HUES64 (cell line): ENCODE data around the gene ANK3.

Experiments used
- H3K27ac ChIP-seq: 2 replicates; pipeline ENCODE4 v1.7.0; 2013; ENCODE audit warnings: low read depth, low read length, inconsistent platforms
- H3K27me3 ChIP-seq: 2 replicates; pipeline ENCODE4 v1.6.1; 2013; ENCODE audit warnings: mild to moderate bottlenecking, low read length; ENCODE audit not compliant: insufficient read depth
- H3K36me3 ChIP-seq: 2 replicates; pipeline ENCODE4 v1.6.1; 2013; ENCODE audit warnings: mild to moderate bottlenecking, low read length; ENCODE audit not compliant: insufficient read depth
- H3K4me1 ChIP-seq: 2 replicates; pipeline ENCODE4 v1.6.1; 2013; ENCODE audit warnings: mild to moderate bottlenecking, low read length, moderate library complexity; ENCODE audit not compliant: insufficient read depth
- H3K4me3 ChIP-seq: 2 replicates; pipeline ENCODE4 v1.5.1; 2013; ENCODE audit warnings: mild to moderate bottlenecking, low read length, moderate library complexity
- H3K9ac ChIP-seq: 2 replicates; pipeline ENCODE4 v1.6.1; 2013; ENCODE audit warnings: mild to moderate bottlenecking, low read depth, low read length
- H3K9me3 ChIP-seq: 2 replicates; pipeline ENCODE4 v1.6.1; 2013; ENCODE audit warnings: low read depth, low read length; ENCODE audit not compliant: insufficient read depth
- WGBS: fragments of 150-250, 120-280 bp; methylation state at CpG from one replicate; pipeline ENCODE4 v1.1.7; 2013; ENCODE audit warnings: missing lambda C conversion rate; 5-methylcytosine and 5-hydroxymethylcytosine counted together

Gene ANK3

GRCh38 chr10:60212195-60212594 is 177.5 kb downstream of the ANK3 start:
- Histone ChIP-seq H3K27me3 (no peaks in the 10 kb centered on the region), H3K4me3 (no peak overlapping the region), H3K4me1 (peaks cover 13% of the 10 kb centered on the region; the same call in 1 of the 2 replicates), H3K27ac (no peak overlapping the region), H3K9me3 (no peaks in the 10 kb centered on the region), H3K36me3 (no peaks in the 10 kb centered on the region), H3K9ac (no peak overlapping the region)
- WGBS: 80% methylated on average over 1 of the region's 1 CpG

GRCh38 chr10:60209874-60210570 is 179.7 kb downstream of the ANK3 start:
- Histone ChIP-seq H3K4me1 (peaks cover 13% of the 10 kb centered on the region; the same call in 1 of the 2 replicates), H3K27me3 (no peaks in the 10 kb centered on the region), H3K9ac (no peak overlapping the region), H3K27ac (no peak overlapping the region), H3K9me3 (no peaks in the 10 kb centered on the region), H3K4me3 (no peak overlapping the region), H3K36me3 (no peaks in the 10 kb centered on the region)
- WGBS: 68% methylated on average over 7 of the region's 7 CpGs

DNA sequence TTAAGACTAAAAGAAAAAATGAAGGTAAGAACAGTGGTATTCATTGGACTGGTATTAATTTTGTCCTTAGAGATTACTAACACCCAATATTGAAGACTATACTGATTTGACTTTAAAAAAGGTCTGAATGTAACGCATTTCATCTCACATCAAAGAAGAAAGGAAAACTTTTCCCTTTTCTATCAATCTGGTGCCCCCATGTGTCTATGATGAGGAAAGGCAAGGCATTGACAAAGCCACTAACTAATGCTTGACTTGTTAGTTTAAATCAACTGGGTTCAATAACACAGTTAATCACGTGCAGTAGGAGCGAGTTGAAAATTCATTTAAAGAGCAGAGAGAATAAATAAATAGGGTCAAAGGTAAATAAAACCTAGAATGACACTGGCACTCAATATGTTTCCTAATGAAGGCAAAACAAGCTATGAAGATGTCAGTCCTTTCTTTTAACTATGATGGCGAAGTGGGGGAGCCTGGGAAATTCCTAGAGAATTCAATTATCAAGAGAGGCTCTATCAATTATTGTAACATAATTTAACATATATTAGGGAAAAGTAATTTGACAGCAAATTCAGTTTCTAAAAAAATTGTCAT is 180.9 kb downstream of the ANK3 start:
- no peak overlapping the region for H3K4me3 ChIP-seq
- no peaks in the 10 kb centered on the region for H3K9me3 ChIP-seq
- no peaks in the 10 kb centered on the region for H3K36me3 ChIP-seq
- H3K9ac ChIP-seq: no peak overlapping the region
- H3K27ac ChIP-seq: no peak overlapping the region
- no peaks in the 10 kb centered on the region for H3K27me3 ChIP-seq
- H3K4me1 ChIP-seq: peaks cover 13% of the 10 kb centered on the region; the same call in 1 of the 2 replicates
- WGBS: 30% methylated on average over 3 of the region's 4 CpGs

DNA sequence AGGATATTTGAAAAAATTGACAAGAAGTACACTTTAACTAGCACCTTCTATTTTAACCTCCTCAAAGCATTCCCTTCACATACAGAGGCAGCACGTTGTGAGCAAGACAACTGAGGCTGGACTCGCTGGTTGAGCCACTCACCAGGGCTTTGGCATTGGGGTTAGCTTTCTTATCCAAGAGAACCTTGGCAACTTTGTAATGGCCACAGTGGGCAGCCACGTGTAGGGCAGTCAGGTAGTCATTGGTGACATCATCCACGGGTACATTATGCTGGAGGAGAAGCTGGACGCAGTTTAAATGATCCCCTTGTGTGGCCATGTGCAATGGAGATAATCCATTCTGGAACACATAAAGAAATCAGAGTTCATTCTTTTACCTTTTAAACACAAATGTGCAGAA is 181.8 kb downstream of the ANK3 start:
- WGBS: 89% methylated on average over 5 of the region's 5 CpGs
- Histone ChIP-seq H3K9me3 (no peaks in the 10 kb centered on the region), H3K27ac (no peak overlapping the region), H3K4me1 (peaks cover 13% of the 10 kb centered on the region; the same call in 1 of the 2 replicates), H3K4me3 (no peak overlapping the region), H3K27me3 (no peaks in the 10 kb centered on the region), H3K36me3 (no peaks in the 10 kb centered on the region), H3K9ac (no peak overlapping the region)

DNA sequence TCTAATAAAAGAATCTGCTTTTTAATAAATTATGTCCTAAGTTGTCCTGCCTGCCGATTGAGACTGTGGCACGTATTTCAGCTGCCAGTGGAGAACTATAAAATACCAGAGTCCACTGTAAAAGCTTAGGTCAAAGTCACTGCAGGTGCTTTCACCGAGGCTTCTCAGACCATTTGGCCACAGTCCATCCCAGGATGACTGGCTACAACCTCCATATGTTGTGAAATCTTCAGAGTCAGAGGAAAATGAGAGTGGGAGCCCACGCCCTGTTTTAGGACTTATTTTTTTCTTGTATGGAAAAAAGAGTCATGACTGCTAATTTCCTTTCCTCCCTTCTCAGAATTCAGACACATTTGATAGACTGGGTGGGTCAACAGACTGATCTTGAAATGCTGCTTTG is 182.9 kb downstream of the ANK3 start:
- Histone ChIP-seq H3K27me3 (no peaks in the 10 kb centered on the region), H3K4me1 (peaks cover 13% of the 10 kb centered on the region; the same call in 1 of the 2 replicates), H3K27ac (no peak overlapping the region), H3K36me3 (no peaks in the 10 kb centered on the region), H3K9ac (no peak overlapping the region), H3K4me3 (no peak overlapping the region), H3K9me3 (no peaks in the 10 kb centered on the region)
- WGBS: 95% methylated on average over 3 of the region's 4 CpGs

DNA sequence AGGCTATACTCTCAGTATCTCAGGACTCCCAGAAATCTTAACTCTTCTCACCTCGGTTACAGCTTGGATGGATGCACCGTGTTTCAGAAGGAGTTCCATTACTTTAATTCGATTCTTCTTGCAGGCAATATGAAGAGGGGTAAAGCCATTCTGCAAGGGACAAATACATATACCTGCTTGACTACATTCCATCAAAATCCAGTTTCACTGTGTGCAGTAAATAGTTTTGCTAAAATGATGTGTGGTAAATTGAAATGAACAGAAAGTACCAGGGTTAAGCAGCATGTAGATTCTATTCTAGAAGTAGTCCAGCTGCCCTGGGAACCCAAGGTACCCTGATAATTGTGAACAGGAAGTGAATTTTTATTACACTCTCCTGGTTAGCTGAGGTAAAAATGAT is 183.9 kb downstream of the ANK3 start:
- no peaks in the 10 kb centered on the region for H3K36me3 ChIP-seq
- 100% methylated on average over 3 of the region's 3 CpGs for WGBS
- H3K4me3 ChIP-seq: no peak overlapping the region
- H3K9ac ChIP-seq: no peak overlapping the region
- H3K9me3 ChIP-seq: no peaks in the 10 kb centered on the region
- no peak overlapping the region for H3K27ac ChIP-seq
- H3K4me1 ChIP-seq: peaks cover 13% of the 10 kb centered on the region; the same call in 1 of the 2 replicates
- H3K27me3 ChIP-seq: no peaks in the 10 kb centered on the region

DNA sequence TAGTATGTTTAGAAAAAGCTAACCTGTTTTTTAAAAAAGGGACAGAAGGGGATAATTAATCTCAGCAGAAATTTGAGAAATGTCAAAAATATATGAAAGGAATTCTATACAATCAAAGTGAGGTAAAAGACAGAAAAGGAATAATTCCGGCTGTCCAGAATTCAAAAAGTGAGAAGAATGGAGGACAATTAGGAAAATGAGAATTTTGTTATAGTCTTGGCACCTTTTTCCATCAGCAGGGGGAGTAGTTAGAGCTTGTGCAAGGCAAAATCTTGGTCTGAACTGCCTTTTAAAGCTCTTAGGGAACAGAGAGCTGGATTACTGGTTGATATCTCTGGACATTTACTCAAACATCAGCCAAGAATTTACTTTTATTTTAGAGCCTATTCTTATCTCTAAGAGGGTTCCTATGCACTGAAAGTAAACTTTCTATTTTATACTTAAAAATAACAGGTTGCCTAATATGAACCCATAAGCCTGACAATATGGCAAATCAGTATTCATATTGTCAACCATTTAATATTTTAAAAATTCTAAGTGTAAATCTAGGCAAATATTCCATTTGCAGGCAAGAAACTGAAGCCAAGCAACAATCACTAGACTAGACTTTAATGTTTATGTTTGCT is 185.6 kb downstream of the ANK3 start:
- Histone ChIP-seq H3K27ac (no peak overlapping the region), H3K9ac (no peak overlapping the region), H3K36me3 (no peaks in the 10 kb centered on the region), H3K4me3 (no peak overlapping the region), H3K9me3 (no peaks in the 10 kb centered on the region), H3K4me1 (no peaks in the 10 kb centered on the region), H3K27me3 (no peaks in the 10 kb centered on the region)
- 86% methylated on average over 1 of the region's 1 CpG for WGBS

DNA sequence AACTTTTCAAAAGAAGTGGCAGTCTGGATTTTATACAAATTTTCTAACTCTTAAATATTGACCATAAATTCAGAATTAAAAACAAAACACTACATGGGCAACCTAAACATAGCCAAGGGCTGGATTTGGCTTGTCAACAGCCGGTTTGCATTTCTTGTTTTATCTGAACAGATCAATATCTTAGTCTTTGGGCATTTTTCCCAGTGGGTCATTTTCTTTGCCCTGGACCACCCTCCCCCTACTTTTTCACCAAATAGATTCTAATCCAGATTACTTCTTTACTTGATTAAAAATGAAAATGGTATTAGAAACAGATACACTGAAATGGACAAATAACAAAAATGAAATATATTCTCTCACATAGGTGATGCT is 189.0 kb downstream of the ANK3 start:
- Histone ChIP-seq H3K27me3 (no peaks in the 10 kb centered on the region), H3K4me1 (no peaks in the 10 kb centered on the region), H3K36me3 (no peaks in the 10 kb centered on the region; the same call in 1 of the 2 replicates), H3K9ac (no peak overlapping the region), H3K9me3 (no peaks in the 10 kb centered on the region), H3K27ac (no peak overlapping the region), H3K4me3 (no peak overlapping the region)
- WGBS: 93% methylated on average over 1 of the region's 1 CpG

- no peaks in the 10 kb centered on the region for H3K4me1 ChIP-seq
- H3K4me3 ChIP-seq: no peak overlapping the region
- no peak overlapping the region for H3K9ac ChIP-seq
- no peaks in the 10 kb centered on the region; the same call in 1 of the 2 replicates for H3K36me3 ChIP-seq
- no peak overlapping the region for H3K27ac ChIP-seq
- no peaks in the 10 kb centered on the region for H3K9me3 ChIP-seq
- no peaks in the 10 kb centered on the region for H3K27me3 ChIP-seq
- WGBS: 94% methylated on average over 8 of the region's 8 CpGs
Observed at GRCh38 chr10:60200012-60200681, 189.5 kb downstream of the ANK3 start.

- no peak overlapping the region for H3K4me3 ChIP-seq
- H3K27me3 ChIP-seq: no peaks in the 10 kb centered on the region
- no peaks in the 10 kb centered on the region for H3K4me1 ChIP-seq
- no peaks in the 10 kb centered on the region; the same call in 1 of the 2 replicates for H3K36me3 ChIP-seq
- 74% methylated on average over 3 of the region's 3 CpGs for WGBS
- H3K9me3 ChIP-seq: no peaks in the 10 kb centered on the region
- no peak overlapping the region for H3K27ac ChIP-seq
- H3K9ac ChIP-seq: no peak overlapping the region
Observed at GRCh38 chr10:60197206-60197605, 192.5 kb downstream of the ANK3 start.

DNA sequence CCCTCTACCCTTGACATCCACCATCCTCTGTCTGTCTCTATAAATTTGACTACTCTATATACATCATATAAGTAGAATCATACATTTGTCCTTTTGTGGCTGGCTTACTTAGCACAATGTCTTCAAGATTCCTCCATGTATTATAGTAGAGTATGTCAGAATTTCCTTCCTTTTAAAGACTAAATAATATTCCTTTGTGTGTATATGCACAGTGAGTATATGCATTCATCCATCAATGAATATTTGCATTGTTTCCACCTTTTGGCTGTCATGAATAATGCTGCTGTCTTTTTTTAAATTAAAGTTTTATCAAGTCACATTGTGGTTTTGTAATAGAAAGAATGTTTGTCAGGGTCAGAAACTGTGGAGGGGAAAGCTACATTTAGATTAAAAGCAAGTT is 195.3 kb downstream of the ANK3 start:
- Histone ChIP-seq H3K9ac (no peak overlapping the region), H3K4me3 (no peak overlapping the region), H3K9me3 (peaks cover 2% of the 10 kb centered on the region; the same call in 1 of the 2 replicates), H3K36me3 (no peaks in the 10 kb centered on the region; the same call in 1 of the 2 replicates), H3K27ac (no peak overlapping the region), H3K4me1 (no peaks in the 10 kb centered on the region), H3K27me3 (no peaks in the 10 kb centered on the region)
